ENCODE results near the gene KCNJ5. TPM values are rescaled to one million over a fixed set of nuclear protein-coding genes. Genes with fewer than 3 reads are reported as not detected.

The KCNJ5 gene
- total RNA-seq, 2 donors from 2014 or later = 0.60 to 1.1 TPM

GRCh38 chr11:128927683-128928336, 36.7 kb downstream of the KCNJ5 start:
- no peaks in the 10 kb centered on the region for H3K4me1 ChIP-seq (ENCODE audit: control insufficient read depth, insufficient read depth, low read length)
- no peaks in the 10 kb centered on the region for H3K27me3 ChIP-seq (ENCODE audit: control insufficient read depth, insufficient read depth, low read length, poor library complexity, severe bottlenecking)
- H3K4me3 ChIP-seq (ENCODE audit: low read length) = no peak overlapping the region
- H3K9me3 ChIP-seq (ENCODE audit: control insufficient read depth, low read length) = no peaks in the 10 kb centered on the region
- Mint-ChIP-seq H3K27me3 (ENCODE audit: insufficient read depth) (peaks cover 28% of the 10 kb centered on the region), H3K4me1 (peaks cover 8% of the 10 kb centered on the region), H3K4me3 (no peak overlapping the region), H3K9me3 (no peaks in the 10 kb centered on the region), H3K27ac (no peak overlapping the region), H3K36me3 (ENCODE audit: low read depth) (no peaks in the 10 kb centered on the region)
- no peak overlapping the region for H3K27ac ChIP-seq (ENCODE audit: low read depth, low read length)
- H3K9ac ChIP-seq (ENCODE audit: extremely low read depth, low read length, poor library complexity, severe bottlenecking) = no peak overlapping the region
- no peak for TF ChIP-seq CTCF (conservative IDR thresholded peaks at IDR 0.05)
- no peaks in the 10 kb centered on the region for H3K36me3 ChIP-seq (ENCODE audit: control insufficient read depth, insufficient read depth, low read length)
- 82 to 84% methylated on average over 4 to 12 of the region's 12 CpGs for WGBS, 2 experiments (ENCODE audit: insufficient coverage in 1 of 2, insufficient read length in 1 of 2)
- no peak for DNase-seq

- DNase-seq = no peak
- H3K4me1 ChIP-seq (ENCODE audit: control insufficient read depth, insufficient read depth, low read length) = no peaks in the 10 kb centered on the region
- no peak for TF ChIP-seq CTCF (conservative IDR thresholded peaks at IDR 0.05)
- no peak overlapping the region for H3K9ac ChIP-seq (ENCODE audit: extremely low read depth, low read length, poor library complexity, severe bottlenecking)
- Mint-ChIP-seq H3K9me3 (no peaks in the 10 kb centered on the region), H3K27me3 (ENCODE audit: insufficient read depth) (peaks cover 28% of the 10 kb centered on the region), H3K27ac (no peak overlapping the region), H3K36me3 (ENCODE audit: low read depth) (no peaks in the 10 kb centered on the region), H3K4me1 (peaks cover 8% of the 10 kb centered on the region), H3K4me3 (no peak overlapping the region)
- H3K4me3 ChIP-seq (ENCODE audit: low read length) = no peak overlapping the region
- WGBS, 2 experiments (ENCODE audit: insufficient coverage in 1 of 2, insufficient read length in 1 of 2) = 84 to 85% methylated on average over 5 of the region's 5 CpGs
- no peak overlapping the region for H3K27ac ChIP-seq (ENCODE audit: low read depth, low read length)
- no peaks in the 10 kb centered on the region for H3K36me3 ChIP-seq (ENCODE audit: control insufficient read depth, insufficient read depth, low read length)
- no peaks in the 10 kb centered on the region for H3K9me3 ChIP-seq (ENCODE audit: control insufficient read depth, low read length)
- H3K27me3 ChIP-seq (ENCODE audit: control insufficient read depth, insufficient read depth, low read length, poor library complexity, severe bottlenecking) = no peaks in the 10 kb centered on the region
Observed at GRCh38 chr11:128928400-128928799, 37.2 kb downstream of the KCNJ5 start.

- Histone ChIP-seq H3K4me3 (ENCODE audit: low read length) (no peak overlapping the region), H3K4me1 (ENCODE audit: control insufficient read depth, insufficient read depth, low read length) (no peaks in the 10 kb centered on the region), H3K27ac (ENCODE audit: low read depth, low read length) (peak overlapping the region; percentile 98), H3K9ac (ENCODE audit: extremely low read depth, low read length, poor library complexity, severe bottlenecking) (no peak overlapping the region), H3K9me3 (ENCODE audit: control insufficient read depth, low read length) (no peaks in the 10 kb centered on the region), H3K36me3 (ENCODE audit: control insufficient read depth, insufficient read depth, low read length) (no peaks in the 10 kb centered on the region), H3K27me3 (ENCODE audit: control insufficient read depth, insufficient read depth, low read length, poor library complexity, severe bottlenecking) (no peaks in the 10 kb centered on the region)
- no peak overlapping the region for H3K4me3 Mint-ChIP-seq
- no peaks in the 10 kb centered on the region for H3K9me3 Mint-ChIP-seq
- H3K4me1 Mint-ChIP-seq = peaks cover 8% of the 10 kb centered on the region
- no peaks in the 10 kb centered on the region for H3K36me3 Mint-ChIP-seq (ENCODE audit: low read depth)
- H3K27me3 Mint-ChIP-seq (ENCODE audit: insufficient read depth) = peaks cover 28% of the 10 kb centered on the region
- TF ChIP-seq CTCF (conservative IDR thresholded peaks at IDR 0.05) = no peak
- WGBS, 2 experiments (ENCODE audit: insufficient coverage in 1 of 2, insufficient read length in 1 of 2) = 64 to 66% methylated on average over 3 to 5 of the region's 5 CpGs
- peak; percentile 69 for DNase-seq
- H3K27ac Mint-ChIP-seq = no peak overlapping the region
Observed at GRCh38 chr11:128929468-128929867, 38.3 kb downstream of the KCNJ5 start.
